Measurements from ENCODE around the gene RAB10.

GRCh38 chr2:26075173-26075572 is 41.3 kb downstream of the RAB10 start:
- no peak for TF ChIP-seq TAF1 (conservative IDR thresholded peaks at IDR 0.05)
- TF ChIP-seq CTCF (IDR thresholded peaks at IDR 0.05; ENCODE audit: low read depth, low read length, missing input control): no peak

Measured in liver (tissue), 3 donors.